Putamen (tissue), 1 donor: ENCODE results near the gene BICD1.
"Not testable (repeated sequence)": the region's sequence is repeated elsewhere in the genome, so short reads cannot be mapped to it uniquely, and the experiment has no call there.

Source experiments
- DNase-seq: peaks from one replicate; pipeline ENCODE4 v3.0.0-alpha.2; 2016; ENCODE audit warnings: low spot score

The BICD1 gene

GRCh38 chr12:32196250-32197198 is 89.9 kb downstream of the BICD1 start:
- no peak for DNase-seq

- DNase-seq: no peak
These were observed 90.8 kb downstream of the BICD1 start for GRCh38 chr12:32197421-32197820.

- DNase-seq: no peak
These were observed 91.9 kb downstream of the BICD1 start for GRCh38 chr12:32198555-32198954.

- DNase-seq: no peak
These were observed 94.4 kb downstream of the BICD1 start for GRCh38 chr12:32201096-32201495.

- no peak for DNase-seq
These were observed 95.3 kb downstream of the BICD1 start for GRCh38 chr12:32201976-32202375.

GRCh38 chr12:32205731-32206130 is 99.1 kb downstream of the BICD1 start:
- DNase-seq: no peak

GRCh38 chr12:32208355-32208754 is 101.7 kb downstream of the BICD1 start:
- no peak for DNase-seq

- no peak for DNase-seq
These were observed 104.6 kb downstream of the BICD1 start for GRCh38 chr12:32211066-32211899.

GRCh38 chr12:32211900-32212156 is 105.2 kb downstream of the BICD1 start:
- DNase-seq: no peak

GRCh38 chr12:32214723-32215122 is 108.1 kb downstream of the BICD1 start:
- no peak for DNase-seq

- no peak for DNase-seq
These were observed 111.0 kb downstream of the BICD1 start for GRCh38 chr12:32217354-32218310.

GRCh38 chr12:32223941-32224340 is 117.3 kb downstream of the BICD1 start:
- DNase-seq: no peak

- no peak for DNase-seq
These were observed 120.1 kb downstream of the BICD1 start for GRCh38 chr12:32226768-32227167.

GRCh38 chr12:32229971-32230612 is 123.4 kb downstream of the BICD1 start:
- DNase-seq: no peak

- no peak for DNase-seq
These were observed 124.0 kb downstream of the BICD1 start for GRCh38 chr12:32230613-32230993.

GRCh38 chr12:32231361-32231760 is 124.7 kb downstream of the BICD1 start:
- not testable (repeated sequence) for DNase-seq

GRCh38 chr12:32233568-32233967 is 126.9 kb downstream of the BICD1 start:
- no peak for DNase-seq

GRCh38 chr12:32235251-32235650 is 128.6 kb downstream of the BICD1 start:
- no peak for DNase-seq

- no peak for DNase-seq
These were observed 133.5 kb downstream of the BICD1 start for GRCh38 chr12:32240162-32240561.

- no peak for DNase-seq
These were observed 134.2 kb downstream of the BICD1 start for GRCh38 chr12:32240831-32241230.

- no peak for DNase-seq
These were observed 136.0 kb downstream of the BICD1 start for GRCh38 chr12:32242641-32243040.
